ENCODE results near the gene DAB2IP.

Gene DAB2IP

GRCh38 chr9:121649476-121650216 lies 1.8 kb upstream of the DAB2IP start:
- DNase-seq (ENCODE audit: low read depth) = no peak
- no peak overlapping the region for H3K4me3 ChIP-seq (ENCODE audit: low read depth, low read length)
- no peak for TF ChIP-seq CTCF (IDR thresholded peaks at IDR 0.05; ENCODE audit: insufficient read depth, low read depth, low read length, missing control alignments)

GRCh38 chr9:121650217-121651007 lies 1.0 kb upstream of the DAB2IP start:
- no peak for DNase-seq (ENCODE audit: low read depth)
- H3K4me3 ChIP-seq (ENCODE audit: low read depth, low read length) = no peak overlapping the region
- no peak for TF ChIP-seq CTCF (IDR thresholded peaks at IDR 0.05; ENCODE audit: insufficient read depth, low read depth, low read length, missing control alignments)

- H3K4me3 ChIP-seq (ENCODE audit: low read depth, low read length) = no peak overlapping the region
- no peak for DNase-seq (ENCODE audit: low read depth)
- TF ChIP-seq CTCF (IDR thresholded peaks at IDR 0.05; ENCODE audit: insufficient read depth, low read depth, low read length, missing control alignments) = no peak
Observed at GRCh38 chr9:121651008-121651294, 483 bp upstream of the DAB2IP start.

- TF ChIP-seq CTCF (IDR thresholded peaks at IDR 0.05; ENCODE audit: insufficient read depth, low read depth, low read length, missing control alignments) = no peak
- no peak for DNase-seq (ENCODE audit: low read depth)
- H3K4me3 ChIP-seq (ENCODE audit: low read depth, low read length) = no peak overlapping the region
Observed at GRCh38 chr9:121652021-121652837, 795 bp downstream of the DAB2IP start.

GRCh38 chr9:121652838-121653231 lies 1.4 kb downstream of the DAB2IP start:
- H3K4me3 ChIP-seq (ENCODE audit: low read depth, low read length) = no peak overlapping the region
- no peak for TF ChIP-seq CTCF (IDR thresholded peaks at IDR 0.05; ENCODE audit: insufficient read depth, low read depth, low read length, missing control alignments)

GRCh38 chr9:121654499-121655140 lies 3.2 kb downstream of the DAB2IP start:
- no peak overlapping the region for H3K4me3 ChIP-seq (ENCODE audit: low read depth, low read length)

More at GRCh38 chr9:121652838-121653231, 1.4 kb downstream of the DAB2IP start:
- no peak for DNase-seq (ENCODE audit: low read depth)

More at GRCh38 chr9:121654499-121655140, 3.2 kb downstream of the DAB2IP start:
- TF ChIP-seq CTCF (IDR thresholded peaks at IDR 0.05; ENCODE audit: insufficient read depth, low read depth, low read length, missing control alignments) = no peak
- DNase-seq (ENCODE audit: low read depth) = no peak
